Esophagus squamous epithelium (tissue), 5 donors: ENCODE results near the gene SNAP25. TPM values are rescaled to one million over a fixed set of nuclear protein-coding genes. Genes with fewer than 3 reads are reported as not detected.

Source experiments
- DNase-seq: peaks from one replicate; lab custom pipeline; 2025; lab: John Stamatoyannopoulos, UW
- H3K27ac ChIP-seq, 4 donors: fragments of 200-600 bp; sonication (generic); one replicate each; pipeline ENCODE4 v1.5.1; 2016 to 2019; ENCODE audit warnings: mild to moderate bottlenecking in 1 of 4
- H3K27me3 ChIP-seq, 4 donors: fragments of 200-600 bp; sonication (generic); 1 replicate in 3 of 4; 2 replicates in 1 of 4; pipeline versions ENCODE4 v1.5.1 to v1.6.0; 2017 to 2021; ENCODE audit warnings: antibody characterized with exemption in 1 of 4
- H3K36me3 ChIP-seq, 3 donors: fragments of 200-600 bp; sonication (generic); one replicate each; pipeline ENCODE4 v1.5.1; 2016 to 2019
- H3K4me1 ChIP-seq, 3 donors: fragments of 200-600 bp; sonication (generic); one replicate each; pipeline ENCODE4 v1.5.1; 2017 to 2019
- H3K4me3 ChIP-seq, 4 donors: fragments of 200-600 bp; sonication (generic); 1 replicate in 3 of 4; 2 replicates in 1 of 4; pipeline ENCODE4 v1.5.1; 2016 to 2019; ENCODE audit warnings: mild to moderate bottlenecking in 2 of 4, moderate library complexity in 1 of 4
- H3K9me3 ChIP-seq, 3 donors: fragments of 200-600 bp; sonication (generic); one replicate each; pipeline ENCODE4 v1.5.1; 2016 to 2019
- CTCF ChIP-seq, 6 experiments: fragments of 450-650 bp in 4 of 6; fragments of 200-600 bp in 2 of 6; sonication (generic) in 2 of 6; IDR thresholded peaks; one replicate each; pipeline ENCODE4 v1.5.1; 2016 to 2019; ENCODE audit warnings: antibody characterized with exemption in 6 of 6, mild to moderate bottlenecking in 4 of 6, moderate library complexity in 4 of 6
- POLR2A ChIP-seq, 4 donors: fragments of 450-650 bp; IDR thresholded peaks; one replicate each; pipeline ENCODE4 v1.6.1; 2017; ENCODE audit warnings: antibody characterized with exemption in 4 of 4, mild to moderate bottlenecking in 4 of 4, moderate library complexity in 3 of 4
- WGBS, 2 donors: methylation state at CpG; one replicate each; pipeline ENCODE4 v1.1.5; 2018; 5-methylcytosine and 5-hydroxymethylcytosine counted together
- intact Hi-C: fragments of 100-400 bp; cut with DNase I; formaldehyde crosslinking; loops from one replicate; pipeline ENCODE4 v1.15.0; 2022
- total RNA-seq, 4 donors: library from RNA; depleted of rRNA; stranded (reverse); fragments of >200 nt; gene quantifications; one replicate each; pipeline ENCODE4 v1.1.0, GENCODE V29; 2016
- donor health status: DM: yes; HTN: yes; CAD: no.

SNAP25 gene
- total RNA-seq, 4 donors from 2014 or later = 0.13 to 0.57 (median 0.15) TPM; not detected in 1

- Histone ChIP-seq H3K27ac (no peak overlapping the region), H3K4me3 (no peak overlapping the region), H3K27me3 (peaks cover 0 to 72% (median 9%) of the 10 kb centered on the region in 4 donors), H3K9me3 (no peaks in the 10 kb centered on the region), H3K36me3 (no peaks in the 10 kb centered on the region), H3K4me1 (peaks cover 5 to 26% (median 10%) of the 10 kb centered on the region in 3 donors)
- intact Hi-C loops = no loop called here
- no peak for TF ChIP-seq POLR2A (IDR thresholded peaks at IDR 0.05)
- DNase-seq = no peak
- WGBS, 2 donors = 24 to 30% methylated on average over 4 of the region's 4 CpGs
These were observed 2.4 kb upstream of the SNAP25 start for GRCh38 chr20:10216146-10216791.

- H3K4me1 ChIP-seq = peaks cover 5 to 26% (median 10%) of the 10 kb centered on the region in 3 donors
- H3K9me3 ChIP-seq = no peaks in the 10 kb centered on the region
- 1 to 2% methylated on average over 27 to 37 of the region's 40 CpGs for WGBS, 2 donors
- no peak for DNase-seq
- H3K27ac ChIP-seq = peak overlapping the region in 2 of 4 donors; percentile 50 to 71
- H3K27me3 ChIP-seq = peaks cover 0 to 87% (median 9%) of the 10 kb centered on the region in 4 donors
- intact Hi-C loops = no loop called here
- no peak for TF ChIP-seq CTCF (IDR thresholded peaks at IDR 0.05)
- no peak for TF ChIP-seq POLR2A (IDR thresholded peaks at IDR 0.05)
- H3K36me3 ChIP-seq = no peaks in the 10 kb centered on the region
- peak overlapping the region in 3 of 4 donors; percentile 16 to 56 (median 20) for H3K4me3 ChIP-seq
These were observed 764 bp upstream of the SNAP25 start for GRCh38 chr20:10217721-10218410.

GRCh38 chr20:10219452-10219791 is 792 bp downstream of the SNAP25 start:
- peaks cover 5 to 26% (median 10%) of the 10 kb centered on the region in 3 donors for H3K4me1 ChIP-seq
- H3K9me3 ChIP-seq = no peaks in the 10 kb centered on the region
- DNase-seq = no peak
- TF ChIP-seq POLR2A (IDR thresholded peaks at IDR 0.05) (no peak), CTCF (IDR thresholded peaks at IDR 0.05) (no peak)
- peak overlapping the region in 2 of 4 donors; percentile 20 to 56 for H3K4me3 ChIP-seq
- peak overlapping the region in 1 of 4 donors; percentile 7 for H3K27ac ChIP-seq
- whole genome bisulfite sequencing, 2 donors = 3% methylated on average over 6 to 14 of the region's 32 CpGs
- H3K36me3 ChIP-seq = no peaks in the 10 kb centered on the region
- peaks cover 0 to 79% (median 9%) of the 10 kb centered on the region in 4 donors for H3K27me3 ChIP-seq
- intact Hi-C loops = no loop called here

- WGBS, 2 donors = 79 to 85% methylated on average over 4 of the region's 4 CpGs
- Histone ChIP-seq H3K4me3 (no peak overlapping the region), H3K36me3 (no peaks in the 10 kb centered on the region), H3K27me3 (peaks cover 0 to 71% (median 9%) of the 10 kb centered on the region in 4 donors), H3K9me3 (no peaks in the 10 kb centered on the region), H3K4me1 (peaks cover 5 to 26% (median 10%) of the 10 kb centered on the region in 3 donors), H3K27ac (no peak overlapping the region)
- no peak for DNase-seq
- TF ChIP-seq POLR2A (IDR thresholded peaks at IDR 0.05) = no peak
- no peak for TF ChIP-seq CTCF (IDR thresholded peaks at IDR 0.05)
- intact Hi-C loops = no loop called here
These were observed 1.5 kb downstream of the SNAP25 start for GRCh38 chr20:10219993-10220750.

GRCh38 chr20:10221021-10221420 is 2.4 kb downstream of the SNAP25 start:
- no peak for DNase-seq
- H3K27me3 ChIP-seq = peaks cover 0 to 63% (median 9%) of the 10 kb centered on the region in 4 donors
- intact Hi-C loops = no loop called here
- TF ChIP-seq POLR2A (IDR thresholded peaks at IDR 0.05) (no peak), CTCF (IDR thresholded peaks at IDR 0.05) (no peak)
- H3K9me3 ChIP-seq = no peaks in the 10 kb centered on the region
- H3K27ac ChIP-seq = no peak overlapping the region
- no peak overlapping the region for H3K4me3 ChIP-seq
- peaks cover 5 to 26% (median 10%) of the 10 kb centered on the region in 3 donors for H3K4me1 ChIP-seq
- WGBS, 2 donors = 72 to 77% methylated on average over 6 of the region's 6 CpGs
- no peaks in the 10 kb centered on the region for H3K36me3 ChIP-seq
